22Rv1 (cell line): ENCODE measurements around the gene SEMA4F.

Source experiments
- H3K27ac ChIP-seq: fragments of 450-650 bp; 2 replicates; pipeline ENCODE4 v1.5.1; 2017
- ZFX ChIP-seq: fragments of 450-650 bp; IDR thresholded peaks from 2 replicates; pipeline ENCODE4 v1.6.1; 2017; ENCODE audit warnings: antibody characterized with exemption, borderline replicate concordance
- TF ChIP-seq, protein P1 (sequence below): fragments of 450-650 bp; IDR thresholded peaks from 2 replicates; pipeline ENCODE4 v1.5.1; 2017; ENCODE audit warnings: mild to moderate bottlenecking

Gene SEMA4F, protein sequence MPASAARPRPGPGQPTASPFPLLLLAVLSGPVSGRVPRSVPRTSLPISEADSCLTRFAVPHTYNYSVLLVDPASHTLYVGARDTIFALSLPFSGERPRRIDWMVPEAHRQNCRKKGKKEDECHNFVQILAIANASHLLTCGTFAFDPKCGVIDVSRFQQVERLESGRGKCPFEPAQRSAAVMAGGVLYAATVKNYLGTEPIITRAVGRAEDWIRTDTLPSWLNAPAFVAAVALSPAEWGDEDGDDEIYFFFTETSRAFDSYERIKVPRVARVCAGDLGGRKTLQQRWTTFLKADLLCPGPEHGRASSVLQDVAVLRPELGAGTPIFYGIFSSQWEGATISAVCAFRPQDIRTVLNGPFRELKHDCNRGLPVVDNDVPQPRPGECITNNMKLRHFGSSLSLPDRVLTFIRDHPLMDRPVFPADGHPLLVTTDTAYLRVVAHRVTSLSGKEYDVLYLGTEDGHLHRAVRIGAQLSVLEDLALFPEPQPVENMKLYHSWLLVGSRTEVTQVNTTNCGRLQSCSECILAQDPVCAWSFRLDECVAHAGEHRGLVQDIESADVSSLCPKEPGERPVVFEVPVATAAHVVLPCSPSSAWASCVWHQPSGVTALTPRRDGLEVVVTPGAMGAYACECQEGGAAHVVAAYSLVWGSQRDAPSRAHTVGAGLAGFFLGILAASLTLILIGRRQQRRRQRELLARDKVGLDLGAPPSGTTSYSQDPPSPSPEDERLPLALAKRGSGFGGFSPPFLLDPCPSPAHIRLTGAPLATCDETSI

DNA sequence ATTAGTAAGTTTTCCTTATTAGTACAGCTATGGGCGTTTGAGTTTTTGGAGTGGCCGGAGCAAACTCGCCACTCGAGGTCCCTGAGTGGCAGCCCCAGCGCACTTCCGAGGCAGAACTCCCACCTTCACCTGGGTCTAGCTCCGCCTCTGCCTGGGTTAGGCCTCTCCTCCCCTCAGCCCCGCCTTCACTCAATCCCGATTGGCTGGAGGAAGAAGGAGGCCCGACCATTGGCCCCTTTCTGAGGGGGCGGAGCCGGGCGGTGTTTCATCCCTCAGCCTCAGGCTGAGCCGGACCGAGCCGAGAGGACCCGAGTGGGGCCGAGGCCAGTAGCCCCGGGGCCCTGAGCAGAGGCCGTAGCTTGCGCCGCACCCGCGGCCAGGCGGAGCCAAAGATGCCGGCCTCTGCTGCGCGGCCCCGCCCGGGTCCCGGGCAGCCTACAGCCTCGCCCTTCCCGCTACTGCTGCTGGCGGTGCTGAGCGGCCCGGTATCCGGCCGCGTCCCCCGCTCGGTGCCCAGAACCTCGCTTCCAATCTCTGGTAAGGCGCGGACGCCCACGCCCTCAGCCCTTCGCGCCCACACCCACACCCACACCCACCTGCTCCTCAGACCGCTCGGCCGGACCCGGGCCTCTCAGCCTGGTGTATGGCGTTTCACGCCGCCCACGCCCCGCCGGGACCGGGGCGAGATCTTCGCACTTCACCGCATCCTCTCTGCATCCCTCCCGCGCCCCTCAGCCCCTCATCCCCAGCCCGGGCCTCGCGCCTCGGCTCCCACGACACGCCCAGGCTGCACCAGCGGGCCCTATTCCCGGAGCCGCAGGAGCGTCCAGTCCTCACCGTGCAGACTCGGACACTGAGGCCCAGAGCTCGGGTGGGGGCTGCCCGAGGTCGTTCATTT, at the start of gene SEMA4F:
Gene SEMA4F, plus strand, starts transcription at position 263 of the 898 bp plus-strand sequence. Its CDS starts 130 bp downstream, at position 393.
- TF ChIP-seq, protein P1, sequence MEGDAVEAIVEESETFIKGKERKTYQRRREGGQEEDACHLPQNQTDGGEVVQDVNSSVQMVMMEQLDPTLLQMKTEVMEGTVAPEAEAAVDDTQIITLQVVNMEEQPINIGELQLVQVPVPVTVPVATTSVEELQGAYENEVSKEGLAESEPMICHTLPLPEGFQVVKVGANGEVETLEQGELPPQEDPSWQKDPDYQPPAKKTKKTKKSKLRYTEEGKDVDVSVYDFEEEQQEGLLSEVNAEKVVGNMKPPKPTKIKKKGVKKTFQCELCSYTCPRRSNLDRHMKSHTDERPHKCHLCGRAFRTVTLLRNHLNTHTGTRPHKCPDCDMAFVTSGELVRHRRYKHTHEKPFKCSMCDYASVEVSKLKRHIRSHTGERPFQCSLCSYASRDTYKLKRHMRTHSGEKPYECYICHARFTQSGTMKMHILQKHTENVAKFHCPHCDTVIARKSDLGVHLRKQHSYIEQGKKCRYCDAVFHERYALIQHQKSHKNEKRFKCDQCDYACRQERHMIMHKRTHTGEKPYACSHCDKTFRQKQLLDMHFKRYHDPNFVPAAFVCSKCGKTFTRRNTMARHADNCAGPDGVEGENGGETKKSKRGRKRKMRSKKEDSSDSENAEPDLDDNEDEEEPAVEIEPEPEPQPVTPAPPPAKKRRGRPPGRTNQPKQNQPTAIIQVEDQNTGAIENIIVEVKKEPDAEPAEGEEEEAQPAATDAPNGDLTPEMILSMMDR: no peak
- no peak for TF ChIP-seq ZFX
- H3K27ac ChIP-seq: peak within 1 kb of the TSS; percentile 65

DNA sequence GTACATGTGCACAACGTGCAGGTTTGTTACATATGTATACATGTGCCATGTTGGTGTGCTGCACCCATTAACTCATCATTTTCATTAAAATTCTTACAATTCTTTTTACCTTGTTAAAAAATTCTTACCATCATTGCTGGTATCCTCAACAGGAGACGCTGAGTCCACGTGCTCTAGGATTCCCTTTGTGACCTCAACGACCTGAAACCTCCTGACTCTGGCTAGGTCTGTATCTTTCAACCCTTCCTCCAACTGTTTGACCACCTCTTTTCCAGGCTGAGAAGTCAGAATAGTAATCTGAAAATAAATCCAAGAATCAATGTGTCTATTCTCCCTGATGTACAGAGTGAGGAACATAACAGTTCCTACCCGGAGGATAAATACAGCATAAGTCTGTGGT, 47.1 kb upstream of the SEMA4F start:
- TF ChIP-seq, protein P1: no peak
- no peak for TF ChIP-seq ZFX
- H3K27ac ChIP-seq: no peak overlapping the region

DNA sequence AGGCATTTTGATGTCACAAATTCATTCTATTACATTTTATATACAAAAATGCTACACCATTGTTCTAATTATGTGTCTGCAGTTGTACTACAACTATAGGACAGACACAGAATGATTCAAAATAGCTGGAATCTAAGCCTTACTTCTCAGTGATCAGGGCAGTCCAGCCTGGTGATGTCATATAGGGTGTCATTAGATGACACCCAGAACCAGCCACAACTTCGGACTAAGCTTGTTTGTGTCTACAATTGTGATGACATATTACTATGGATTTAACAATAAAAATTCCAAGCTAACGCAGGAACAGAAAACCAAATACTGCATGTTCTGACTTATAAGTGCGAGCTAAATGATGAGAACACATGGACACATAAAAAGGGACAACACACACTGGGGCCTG, 36.9 kb upstream of the SEMA4F start:
- no peak overlapping the region for H3K27ac ChIP-seq
- TF ChIP-seq, protein P1: no peak
- TF ChIP-seq ZFX: no peak

DNA sequence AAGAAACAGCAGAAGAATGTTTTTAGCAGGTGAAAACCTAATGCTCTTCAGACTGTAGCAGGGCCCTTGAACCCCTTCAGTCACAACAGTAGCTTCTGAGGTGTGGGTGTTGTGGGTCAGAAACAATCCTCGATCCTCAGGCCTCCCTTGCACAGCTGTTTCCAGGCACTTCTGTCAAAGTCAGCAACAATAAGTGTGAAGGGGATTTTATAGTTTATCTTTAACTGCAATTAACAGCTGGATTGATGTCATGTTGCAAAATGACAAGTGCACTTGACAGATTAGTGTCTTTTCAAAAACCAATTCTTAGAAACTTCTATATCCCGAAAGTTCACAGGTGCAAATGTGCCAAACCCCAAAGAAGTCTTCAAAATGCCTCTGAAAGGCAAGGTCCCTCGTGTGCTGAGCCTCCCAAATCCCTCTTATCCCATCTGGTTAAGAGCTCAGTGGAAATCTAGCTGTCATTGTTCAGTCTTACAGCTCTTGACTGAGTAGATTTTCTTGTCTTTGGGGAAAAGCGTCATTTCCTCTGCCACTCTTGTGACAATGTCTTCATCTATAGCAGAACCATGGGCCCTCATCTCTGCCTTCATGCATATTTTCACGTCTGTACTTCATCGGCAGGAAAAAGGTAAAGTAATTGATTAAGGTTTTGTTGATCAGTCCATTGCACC, 35.5 kb upstream of the SEMA4F start:
- no peak overlapping the region for H3K27ac ChIP-seq
- no peak for TF ChIP-seq ZFX
- TF ChIP-seq, protein P1: no peak

DNA sequence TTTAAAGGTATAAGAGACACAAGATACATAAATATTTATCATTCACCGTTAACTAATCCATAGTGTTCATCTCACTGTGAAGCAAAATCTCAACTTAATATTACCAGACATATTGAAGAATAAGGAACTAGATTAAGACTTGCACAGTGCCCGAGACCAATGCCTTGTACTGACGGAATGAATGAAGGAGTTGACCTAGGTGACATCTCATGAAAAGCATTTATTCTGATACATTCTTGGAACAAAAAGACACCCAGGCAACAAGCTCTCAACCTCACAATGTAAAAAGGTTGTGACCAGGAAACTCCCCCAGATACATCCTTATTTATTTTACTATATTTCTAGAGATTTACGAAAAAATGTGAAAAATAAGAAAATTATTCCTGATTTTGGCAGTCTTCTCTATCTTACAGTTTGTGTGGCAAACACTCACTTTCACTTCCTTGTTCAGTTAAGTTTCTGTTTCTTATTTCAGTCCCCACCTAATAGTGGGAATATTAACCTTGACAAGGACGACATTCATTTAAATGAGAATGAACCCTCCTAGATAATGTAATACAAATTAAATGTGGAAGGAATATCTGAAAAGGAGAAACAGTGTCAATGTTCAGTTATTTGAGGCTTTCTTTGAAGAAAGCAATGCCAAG, 34.3 kb upstream of the SEMA4F start:
- no peak overlapping the region for H3K27ac ChIP-seq
- TF ChIP-seq ZFX: no peak
- TF ChIP-seq, protein P1: no peak

DNA sequence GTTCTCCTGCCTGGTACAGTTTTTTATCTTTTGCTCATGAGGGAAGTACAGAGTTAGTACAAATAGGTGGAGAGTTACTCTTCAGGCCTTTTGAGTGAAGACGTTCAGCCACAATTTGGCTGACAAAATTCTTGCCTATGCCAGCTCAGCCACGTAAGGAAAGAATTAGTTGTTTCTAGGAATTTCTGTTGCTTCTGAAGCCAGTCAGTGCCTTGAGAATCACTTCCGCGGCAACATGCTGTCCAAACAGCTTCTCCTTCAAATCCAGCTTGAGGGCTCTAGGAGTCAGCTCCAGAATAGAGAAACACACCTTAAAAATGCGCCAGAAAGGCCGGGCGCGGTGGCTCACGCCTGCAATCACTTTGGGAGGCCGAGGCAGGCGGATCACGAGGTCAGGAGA, 33.4 kb upstream of the SEMA4F start:
- H3K27ac ChIP-seq: no peak overlapping the region
- TF ChIP-seq, protein P1: no peak
- no peak for TF ChIP-seq ZFX
